Activated naive CD4-positive, alpha-beta T cell treated with anti-CD3 and anti-CD28 coated beads, Interleukin-2, amount 50 U/mL, for 24 hours (primary cell): Measurements from ENCODE around the gene RBBP8.
"Not testable (repeated sequence)": the region's sequence is repeated elsewhere in the genome, so short reads cannot be mapped to it uniquely, and the experiment has no call there.

ENCODE experiments used
- H3K27ac Mint-ChIP-seq: one replicate; pipeline ENCODE4 v1.8.0; 2021; ENCODE audit warnings: mild to moderate bottlenecking, mixed read lengths
- H3K27me3 Mint-ChIP-seq: one replicate; pipeline ENCODE4 v1.8.0; 2021; ENCODE audit warnings: mixed read lengths
- H3K36me3 Mint-ChIP-seq: one replicate; pipeline ENCODE4 v1.8.0; 2021; ENCODE audit warnings: mixed read lengths
- H3K4me1 Mint-ChIP-seq: one replicate; pipeline ENCODE4 v1.8.0; 2021; ENCODE audit warnings: mixed read lengths
- H3K4me3 Mint-ChIP-seq: one replicate; pipeline ENCODE4 v1.8.0; 2021; ENCODE audit warnings: mild to moderate bottlenecking, mixed read lengths
- H3K9me3 Mint-ChIP-seq: one replicate; pipeline ENCODE4 v1.8.0; 2021; ENCODE audit warnings: mixed read lengths

RBBP8 gene

DNA sequence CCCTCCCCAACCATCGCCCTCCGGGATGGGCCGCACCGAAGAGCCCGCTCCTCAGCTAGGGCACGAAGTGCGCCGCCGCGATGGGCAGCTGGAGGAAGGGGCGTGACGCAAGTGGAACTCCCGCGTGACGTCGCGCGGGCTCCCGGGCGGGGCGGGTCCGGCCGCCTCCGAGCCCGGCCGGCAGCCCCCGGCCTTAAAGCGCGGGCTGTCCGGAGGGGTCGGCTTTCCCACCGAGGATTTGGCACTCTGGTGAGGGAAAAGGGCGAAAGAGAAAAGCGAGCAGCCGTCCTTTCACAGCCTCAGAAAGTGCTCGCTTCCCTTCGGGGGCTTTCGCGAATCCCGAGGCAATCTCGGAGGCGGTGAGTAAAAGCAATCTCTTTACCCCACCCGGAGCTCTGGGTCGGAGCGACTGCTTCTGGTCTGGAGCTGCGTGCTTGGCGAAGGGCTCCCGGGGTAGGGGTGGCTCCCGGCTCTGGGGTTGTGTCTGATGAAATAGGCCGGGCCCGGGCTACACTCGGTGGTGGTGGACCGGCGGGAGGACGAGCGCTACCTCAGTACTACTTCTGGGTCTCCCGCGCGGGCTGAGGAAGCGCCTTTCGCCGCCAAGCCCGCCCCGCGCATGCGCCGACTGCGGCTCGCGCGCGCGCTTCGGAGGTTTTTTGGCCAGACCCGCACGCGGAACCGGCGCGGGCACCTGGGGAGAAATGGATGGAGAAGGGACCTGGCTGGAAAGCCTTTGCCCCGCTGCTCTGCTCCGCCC, at the start of gene RBBP8:
Gene RBBP8, plus strand, starts transcription at position 123 of the 760 bp plus-strand sequence. CDS start 3,524 bp downstream, outside the sequence.
- peaks cover 11% of the 10 kb centered on the region for H3K4me1 Mint-ChIP-seq
- no peaks in the 10 kb centered on the region for H3K27me3 Mint-ChIP-seq
- no peaks in the 10 kb centered on the region for H3K9me3 Mint-ChIP-seq
- H3K27ac Mint-ChIP-seq: peak within 1 kb of the TSS; percentile 95
- peak within 1 kb of the TSS; percentile 95 for H3K4me3 Mint-ChIP-seq
- no peaks in the 10 kb centered on the region for H3K36me3 Mint-ChIP-seq

DNA sequence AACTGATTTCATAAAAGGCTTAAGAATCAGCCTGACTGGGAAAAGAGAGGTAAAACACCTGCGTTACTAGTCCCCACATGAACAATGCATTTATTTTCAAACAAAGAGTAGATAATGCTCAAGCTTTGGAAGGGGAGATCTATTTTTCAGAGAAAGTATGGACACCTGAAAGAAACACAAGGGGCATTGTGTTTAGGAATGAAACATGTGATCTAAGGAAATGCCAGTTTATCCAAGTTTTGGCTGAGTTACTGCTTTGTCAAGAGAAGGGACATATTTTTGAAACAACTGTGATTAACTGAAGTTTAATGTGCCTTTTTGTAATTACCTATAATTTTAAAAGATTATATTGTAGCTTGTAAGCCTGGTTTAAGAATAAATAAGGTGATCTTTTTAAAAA, 49.3 kb upstream of the RBBP8 start:
- Mint-ChIP-seq H3K27ac (no peak overlapping the region), H3K4me1 (no peaks in the 10 kb centered on the region), H3K36me3 (no peaks in the 10 kb centered on the region), H3K4me3 (no peak overlapping the region), H3K27me3 (peaks cover 10% of the 10 kb centered on the region), H3K9me3 (no peaks in the 10 kb centered on the region)

DNA sequence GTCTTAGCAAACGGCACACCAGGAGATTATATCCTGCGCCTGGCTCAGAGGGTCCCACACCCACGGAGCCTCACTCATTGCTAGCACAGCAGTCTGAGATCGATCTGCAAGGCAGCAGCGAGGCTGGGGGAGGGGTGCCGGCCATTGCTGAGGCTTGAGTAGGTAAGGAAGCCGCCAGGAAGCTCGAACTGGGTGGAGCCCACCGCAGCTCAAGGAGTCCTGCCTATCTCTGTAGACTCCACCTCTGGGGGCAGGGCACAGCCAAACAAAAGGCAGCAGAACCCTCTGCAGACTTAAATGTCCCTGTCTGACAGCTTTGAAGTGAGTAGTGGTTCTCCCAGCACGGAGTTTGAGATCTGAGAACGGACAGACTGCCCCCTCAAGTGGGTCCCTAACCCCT, 47.4 kb upstream of the RBBP8 start:
- H3K36me3 Mint-ChIP-seq, H3K27ac Mint-ChIP-seq, H3K9me3 Mint-ChIP-seq, H3K4me3 Mint-ChIP-seq, H3K4me1 Mint-ChIP-seq: not testable (repeated sequence)
- peaks cover 10% of the 10 kb centered on the region for H3K27me3 Mint-ChIP-seq

DNA sequence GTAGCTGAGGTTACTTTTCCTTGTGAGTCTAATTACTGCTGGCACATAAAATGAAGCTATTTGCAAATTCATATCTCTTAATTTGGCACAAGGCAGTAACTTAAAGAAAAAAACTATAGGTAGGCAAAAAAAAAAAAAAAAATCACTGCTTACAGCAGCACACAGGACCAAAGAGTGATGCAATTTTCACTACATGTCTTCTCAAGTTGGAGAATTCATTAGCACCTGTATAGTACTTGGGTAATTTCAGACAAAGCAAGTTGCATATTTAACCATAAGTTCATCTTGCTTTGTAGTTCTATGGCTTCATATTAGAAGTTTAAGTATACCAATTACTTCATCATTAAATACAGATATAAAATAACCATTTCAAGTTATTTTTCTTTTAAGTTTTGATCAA, 33.7 kb upstream of the RBBP8 start:
- Mint-ChIP-seq H3K27me3 (peaks cover 4% of the 10 kb centered on the region), H3K36me3 (no peaks in the 10 kb centered on the region), H3K27ac (no peak overlapping the region), H3K4me3 (no peak overlapping the region), H3K4me1 (no peaks in the 10 kb centered on the region), H3K9me3 (peaks cover 6% of the 10 kb centered on the region)

DNA sequence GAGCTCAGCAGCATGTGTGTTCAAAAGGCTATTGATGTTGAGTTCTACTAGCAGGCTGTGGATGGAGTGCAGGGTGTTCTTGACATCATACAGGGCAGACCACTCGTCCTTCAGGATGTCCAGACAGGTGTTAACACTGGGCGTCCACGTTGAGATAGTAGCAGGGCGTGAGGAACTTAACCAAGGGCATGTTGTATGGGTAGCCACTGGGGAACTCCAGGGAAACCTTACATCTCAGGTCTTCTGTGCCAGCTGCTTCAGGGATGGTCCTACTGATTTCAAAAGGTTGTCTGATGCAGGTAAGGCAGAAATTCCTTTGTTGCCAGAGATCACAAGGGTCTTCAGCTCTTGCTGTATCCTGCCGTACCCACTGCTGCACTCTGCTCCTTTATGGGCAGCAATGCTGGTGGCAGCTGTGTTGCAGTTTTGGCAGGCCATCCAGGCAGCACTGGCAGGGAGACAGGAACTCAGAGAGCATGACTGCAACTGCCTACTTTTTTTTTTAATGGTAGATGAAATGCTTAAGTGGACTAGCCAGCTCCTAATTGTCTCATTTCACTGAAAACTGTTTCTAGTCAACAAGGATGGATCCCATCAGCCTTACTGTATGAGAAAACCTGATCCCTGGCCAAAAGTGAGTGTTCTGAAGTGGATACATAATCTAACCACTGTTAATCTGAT, 32.4 kb upstream of the RBBP8 start:
- no peaks in the 10 kb centered on the region for H3K36me3 Mint-ChIP-seq
- peaks cover 2% of the 10 kb centered on the region for H3K27me3 Mint-ChIP-seq
- no peak overlapping the region for H3K27ac Mint-ChIP-seq
- peaks cover 6% of the 10 kb centered on the region for H3K9me3 Mint-ChIP-seq
- H3K4me1 Mint-ChIP-seq: no peaks in the 10 kb centered on the region
- no peak overlapping the region for H3K4me3 Mint-ChIP-seq

DNA sequence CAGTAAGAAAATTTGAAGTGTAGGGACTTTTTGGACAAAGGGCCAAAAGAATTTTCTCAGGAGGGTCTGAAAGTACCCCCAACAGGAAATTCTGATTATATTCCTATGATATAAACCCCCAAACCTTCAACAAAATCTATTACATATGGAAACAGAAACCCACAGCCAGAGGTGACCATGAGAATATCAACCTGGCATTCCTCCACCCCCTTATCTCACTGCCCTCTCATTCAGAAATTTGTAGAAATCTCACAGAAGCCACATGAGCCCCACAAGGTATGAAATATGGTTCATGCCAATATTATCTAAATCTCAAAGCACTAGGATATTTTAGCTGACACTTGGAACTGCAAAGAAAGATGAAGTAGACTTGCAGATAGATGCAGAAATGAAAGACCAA, 31.0 kb upstream of the RBBP8 start:
- Mint-ChIP-seq H3K4me1 (no peaks in the 10 kb centered on the region), H3K9me3 (peaks cover 6% of the 10 kb centered on the region), H3K4me3 (no peak overlapping the region), H3K36me3 (peaks cover 2% of the 10 kb centered on the region), H3K27me3 (peaks cover 1% of the 10 kb centered on the region), H3K27ac (no peak overlapping the region)

DNA sequence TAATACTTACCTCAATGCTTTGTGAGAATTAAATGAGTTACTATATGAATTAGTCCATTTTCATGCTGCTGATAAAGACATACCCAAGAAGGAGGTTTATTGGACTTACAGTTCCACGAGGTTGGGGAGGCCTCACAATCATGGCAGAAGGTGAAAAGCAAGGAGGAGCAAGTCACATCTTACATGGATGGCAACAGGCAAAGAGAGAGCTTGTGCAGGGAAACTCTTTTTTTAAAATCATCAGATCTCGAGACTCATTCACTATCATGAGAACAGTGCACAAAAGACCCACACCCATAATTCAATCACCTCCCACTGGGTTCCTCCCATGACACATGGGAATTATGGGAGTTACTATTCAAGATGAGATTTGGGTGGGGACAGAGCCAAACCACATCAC, 29.9 kb upstream of the RBBP8 start:
- not testable (repeated sequence) for H3K27me3 Mint-ChIP-seq, H3K36me3 Mint-ChIP-seq, H3K4me1 Mint-ChIP-seq, H3K4me3 Mint-ChIP-seq, H3K27ac Mint-ChIP-seq, H3K9me3 Mint-ChIP-seq

DNA sequence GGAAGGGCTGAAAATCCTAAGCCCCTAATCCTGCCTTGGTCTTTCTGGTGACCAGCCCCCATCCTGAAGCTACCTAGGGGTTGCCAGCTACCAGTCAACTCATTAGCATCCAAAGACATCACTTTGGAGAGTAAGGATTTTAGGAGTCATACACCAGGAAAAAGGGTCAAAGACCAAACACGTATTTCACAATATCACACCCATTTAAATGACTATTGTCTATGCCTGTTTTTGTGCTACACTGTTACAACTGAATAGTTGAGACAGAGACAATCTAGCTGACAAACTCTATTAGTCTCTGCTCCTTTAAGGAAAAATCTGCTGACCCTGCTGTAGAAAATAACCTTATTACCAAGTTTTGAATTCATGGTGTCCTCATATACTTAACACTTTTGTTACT, 21.0 kb upstream of the RBBP8 start:
- Mint-ChIP-seq H3K36me3 (no peaks in the 10 kb centered on the region), H3K27ac (no peak overlapping the region), H3K9me3 (no peaks in the 10 kb centered on the region), H3K4me1 (no peaks in the 10 kb centered on the region), H3K4me3 (no peak overlapping the region), H3K27me3 (no peaks in the 10 kb centered on the region)

DNA sequence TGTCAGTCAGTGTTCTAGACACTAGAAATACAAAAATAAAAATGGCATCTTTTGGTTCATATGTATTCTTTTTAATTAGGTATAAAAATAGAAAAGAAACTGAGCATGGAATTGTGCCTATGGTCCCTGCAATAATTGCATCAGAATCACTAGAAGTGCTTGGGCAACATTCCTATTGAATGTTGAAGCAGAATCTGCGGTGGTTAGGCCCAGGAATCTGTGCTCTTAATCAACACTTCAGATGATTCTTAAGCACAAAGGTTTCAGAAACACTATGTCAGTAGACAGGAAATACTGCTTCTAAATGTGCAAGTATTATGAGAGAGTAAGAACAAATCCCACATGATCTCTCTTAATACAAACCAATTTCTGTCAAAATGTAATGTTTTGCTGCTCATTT, 20.3 kb upstream of the RBBP8 start:
- Mint-ChIP-seq H3K36me3 (no peaks in the 10 kb centered on the region), H3K27ac (no peak overlapping the region), H3K4me3 (no peak overlapping the region), H3K9me3 (no peaks in the 10 kb centered on the region), H3K27me3 (peaks cover 1% of the 10 kb centered on the region), H3K4me1 (no peaks in the 10 kb centered on the region)

DNA sequence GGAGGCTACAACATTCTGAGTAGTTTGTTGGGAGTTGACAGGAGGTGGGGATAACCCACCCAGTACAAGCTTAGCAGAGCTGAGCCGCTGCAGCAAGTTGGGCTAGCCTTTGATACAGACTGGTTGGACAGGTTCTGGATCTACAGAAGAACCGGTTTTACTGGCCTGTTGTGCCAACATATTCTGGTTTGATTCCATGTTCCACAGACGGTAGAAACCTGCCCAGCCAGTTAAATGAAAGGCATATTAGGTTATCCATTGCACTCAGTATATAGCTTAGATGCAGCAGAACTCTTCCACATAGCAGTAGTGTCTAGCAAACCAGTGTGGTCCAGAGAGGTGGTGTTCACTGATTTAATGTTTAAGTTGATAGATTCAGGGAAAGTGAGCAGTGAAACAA, 19.3 kb upstream of the RBBP8 start:
- no peaks in the 10 kb centered on the region for H3K36me3 Mint-ChIP-seq
- H3K27me3 Mint-ChIP-seq: peaks cover 1% of the 10 kb centered on the region
- no peak overlapping the region for H3K4me3 Mint-ChIP-seq
- H3K4me1 Mint-ChIP-seq: no peaks in the 10 kb centered on the region
- no peaks in the 10 kb centered on the region for H3K9me3 Mint-ChIP-seq
- H3K27ac Mint-ChIP-seq: no peak overlapping the region

DNA sequence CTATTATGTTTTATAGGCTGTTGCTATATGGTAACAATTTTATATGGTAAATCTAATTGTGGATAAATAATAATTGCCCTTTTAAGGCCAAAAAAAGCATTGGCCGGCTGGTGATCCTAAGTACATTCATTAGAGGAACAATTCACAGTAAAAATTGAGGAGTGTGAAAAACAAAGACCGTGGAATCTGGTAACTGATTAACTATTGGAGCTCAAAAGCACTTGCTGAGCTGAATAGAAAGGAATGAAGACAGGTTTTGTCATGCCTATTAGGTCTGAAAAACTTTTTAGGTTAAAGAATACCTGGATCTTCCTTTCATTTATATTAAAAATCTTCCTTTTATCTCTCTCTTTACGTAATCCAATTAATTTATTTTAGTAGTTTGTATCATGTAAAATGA, 18.5 kb upstream of the RBBP8 start:
- no peaks in the 10 kb centered on the region for H3K9me3 Mint-ChIP-seq
- no peak overlapping the region for H3K27ac Mint-ChIP-seq
- H3K4me1 Mint-ChIP-seq: no peaks in the 10 kb centered on the region
- H3K4me3 Mint-ChIP-seq: no peak overlapping the region
- peaks cover 1% of the 10 kb centered on the region for H3K27me3 Mint-ChIP-seq
- H3K36me3 Mint-ChIP-seq: no peaks in the 10 kb centered on the region

DNA sequence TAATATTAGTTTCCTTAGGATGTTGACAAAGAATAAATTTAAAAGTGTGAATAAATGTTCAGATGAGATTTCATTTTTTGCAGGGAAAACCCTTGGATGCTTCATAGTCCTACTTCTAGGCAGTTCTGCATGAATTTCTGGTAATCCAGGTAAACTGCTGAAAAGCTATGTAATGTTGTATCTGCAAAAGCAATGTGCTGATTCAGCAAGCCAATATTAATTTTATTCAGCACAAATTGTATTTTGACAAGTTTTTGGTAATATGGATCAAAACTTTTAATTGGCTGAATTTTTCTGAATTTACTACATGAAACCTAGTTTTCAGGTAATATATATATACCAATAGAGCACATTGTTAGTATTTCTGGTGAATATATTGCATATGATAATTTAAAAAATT, 17.8 kb upstream of the RBBP8 start:
- no peaks in the 10 kb centered on the region for H3K4me1 Mint-ChIP-seq
- no peak overlapping the region for H3K27ac Mint-ChIP-seq
- H3K9me3 Mint-ChIP-seq: no peaks in the 10 kb centered on the region
- H3K4me3 Mint-ChIP-seq: no peak overlapping the region
- H3K36me3 Mint-ChIP-seq: no peaks in the 10 kb centered on the region
- H3K27me3 Mint-ChIP-seq: peaks cover 1% of the 10 kb centered on the region

DNA sequence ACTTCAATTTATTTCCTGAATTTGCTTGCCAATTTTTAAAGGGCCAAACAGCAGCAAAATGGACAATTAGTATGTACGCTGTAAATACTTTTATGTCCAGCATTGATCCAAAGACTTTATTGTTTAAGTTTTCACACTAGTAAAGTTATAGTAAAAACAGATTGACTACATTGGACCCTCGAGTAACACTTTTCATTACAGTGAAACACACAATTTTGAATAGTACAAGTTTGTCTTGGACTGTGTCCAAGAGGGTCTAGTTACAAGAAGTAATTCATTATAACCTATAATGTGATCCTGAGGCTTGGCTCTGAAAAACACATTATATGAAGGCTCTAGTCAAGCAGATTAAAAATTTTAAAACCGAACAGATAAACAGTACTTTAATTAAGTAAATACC, 11.4 kb upstream of the RBBP8 start:
- no peaks in the 10 kb centered on the region for H3K4me1 Mint-ChIP-seq
- peaks cover 1% of the 10 kb centered on the region for H3K27me3 Mint-ChIP-seq
- H3K4me3 Mint-ChIP-seq: no peak overlapping the region
- no peaks in the 10 kb centered on the region for H3K36me3 Mint-ChIP-seq
- H3K9me3 Mint-ChIP-seq: no peaks in the 10 kb centered on the region
- H3K27ac Mint-ChIP-seq: no peak overlapping the region

DNA sequence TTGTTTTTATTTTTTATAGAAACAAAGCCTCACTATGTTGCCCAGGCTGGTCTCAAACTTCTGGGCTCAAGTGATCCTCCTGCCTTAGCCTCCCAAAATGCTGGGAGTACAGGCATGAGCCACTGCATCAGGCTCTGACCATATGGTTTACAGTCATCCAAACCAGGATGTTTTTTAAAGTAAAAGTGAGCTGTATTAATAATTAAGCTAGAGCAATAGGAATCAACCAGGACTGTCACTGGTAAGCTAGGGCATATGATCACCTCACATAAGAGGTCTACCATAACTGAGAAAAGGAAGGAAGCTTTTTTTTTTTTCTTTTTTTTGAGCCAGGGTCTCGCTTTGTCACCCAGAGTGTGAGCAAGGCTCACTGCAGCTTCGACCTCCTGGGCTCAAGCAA, 8.5 kb upstream of the RBBP8 start:
- Mint-ChIP-seq H3K36me3 (no peaks in the 10 kb centered on the region), H3K9me3 (no peaks in the 10 kb centered on the region), H3K27me3 (no peaks in the 10 kb centered on the region), H3K4me3 (no peak overlapping the region), H3K27ac (no peak overlapping the region), H3K4me1 (no peaks in the 10 kb centered on the region)

DNA sequence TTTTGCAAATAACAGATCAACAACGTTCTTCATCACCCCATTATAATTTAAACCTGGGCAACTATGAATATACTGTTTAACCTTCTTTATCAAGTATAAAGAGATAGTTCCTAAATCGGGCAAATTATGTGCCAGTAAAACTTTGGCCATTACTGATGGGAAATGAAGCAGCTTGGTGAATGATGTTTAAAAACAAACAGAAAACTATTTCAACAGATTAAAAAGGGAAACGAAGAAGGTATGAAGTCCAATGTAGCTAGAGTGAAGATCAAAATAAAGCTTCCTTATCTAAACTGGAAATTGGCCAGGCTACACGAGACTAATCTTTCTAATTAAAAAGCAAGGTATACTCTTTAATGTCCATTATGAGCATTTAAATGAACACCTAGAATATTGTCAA, 6.7 kb upstream of the RBBP8 start:
- Mint-ChIP-seq H3K4me1 (no peaks in the 10 kb centered on the region), H3K27ac (no peak overlapping the region), H3K4me3 (no peak overlapping the region), H3K36me3 (no peaks in the 10 kb centered on the region), H3K9me3 (no peaks in the 10 kb centered on the region), H3K27me3 (no peaks in the 10 kb centered on the region)

DNA sequence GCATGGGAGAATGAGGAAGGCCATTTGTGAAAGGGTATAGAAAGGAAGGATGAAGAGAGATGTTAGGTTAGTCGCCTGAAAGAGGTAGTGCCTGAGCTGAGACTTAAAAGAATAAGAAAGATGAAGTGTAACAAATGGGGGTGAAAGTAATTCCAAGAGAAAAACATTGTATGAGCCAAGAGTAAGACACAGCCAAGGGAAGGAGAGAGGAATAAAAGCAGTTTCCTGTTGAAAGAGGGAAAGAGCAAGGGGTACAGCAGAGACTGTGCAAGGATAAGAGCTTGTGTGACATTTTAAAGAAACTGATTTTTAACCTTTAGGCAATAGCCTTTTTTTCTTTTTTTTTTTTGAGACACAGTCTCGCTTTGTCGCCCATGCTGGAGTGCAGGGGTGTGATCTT, 4.8 kb upstream of the RBBP8 start:
- peaks cover 5% of the 10 kb centered on the region for H3K4me1 Mint-ChIP-seq
- H3K36me3 Mint-ChIP-seq: no peaks in the 10 kb centered on the region
- H3K27ac Mint-ChIP-seq: no peak overlapping the region
- no peak overlapping the region for H3K4me3 Mint-ChIP-seq
- H3K27me3 Mint-ChIP-seq: no peaks in the 10 kb centered on the region
- no peaks in the 10 kb centered on the region for H3K9me3 Mint-ChIP-seq
